ENCODE results near the gene ICOS. TPM values are rescaled to one million over a fixed set of nuclear protein-coding genes. Genes with fewer than 3 reads are reported as not detected.

ICOS gene
- total RNA-seq, 1 donor from 2014 or later = not detected

DNA sequence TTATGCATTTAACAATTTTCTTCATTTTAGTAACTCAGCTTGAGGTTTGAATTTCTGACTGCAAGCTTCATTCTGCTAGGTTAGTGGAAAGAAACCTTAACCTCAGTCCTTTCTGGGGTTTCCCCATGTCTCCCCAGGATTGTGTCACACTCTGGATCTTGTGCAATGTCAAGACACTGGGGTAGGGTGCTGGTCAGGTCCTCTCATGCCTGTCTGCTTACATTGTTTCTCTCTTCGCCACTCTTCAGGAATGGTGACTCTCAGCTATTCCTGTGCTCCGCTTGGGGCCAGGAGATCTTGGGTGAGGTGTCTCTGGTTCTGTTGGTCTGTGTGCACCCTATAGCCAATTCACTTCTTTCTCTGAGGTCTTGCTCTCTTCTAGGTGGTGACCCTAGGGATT lies 45.1 kb upstream of the ICOS start:
- Mint-ChIP-seq H3K9me3 (ENCODE audit: unreplicated experiment) (no peaks in the 10 kb centered on the region), H3K36me3 (ENCODE audit: unreplicated experiment) (no peaks in the 10 kb centered on the region), H3K27me3 (ENCODE audit: unreplicated experiment) (peaks cover 2% of the 10 kb centered on the region), H3K4me1 (ENCODE audit: low read depth, unreplicated experiment) (no peaks in the 10 kb centered on the region), H3K27ac (ENCODE audit: unreplicated experiment) (no peak overlapping the region), H3K4me3 (ENCODE audit: unreplicated experiment) (no peak overlapping the region)
- TF ChIP-seq, protein P1, sequence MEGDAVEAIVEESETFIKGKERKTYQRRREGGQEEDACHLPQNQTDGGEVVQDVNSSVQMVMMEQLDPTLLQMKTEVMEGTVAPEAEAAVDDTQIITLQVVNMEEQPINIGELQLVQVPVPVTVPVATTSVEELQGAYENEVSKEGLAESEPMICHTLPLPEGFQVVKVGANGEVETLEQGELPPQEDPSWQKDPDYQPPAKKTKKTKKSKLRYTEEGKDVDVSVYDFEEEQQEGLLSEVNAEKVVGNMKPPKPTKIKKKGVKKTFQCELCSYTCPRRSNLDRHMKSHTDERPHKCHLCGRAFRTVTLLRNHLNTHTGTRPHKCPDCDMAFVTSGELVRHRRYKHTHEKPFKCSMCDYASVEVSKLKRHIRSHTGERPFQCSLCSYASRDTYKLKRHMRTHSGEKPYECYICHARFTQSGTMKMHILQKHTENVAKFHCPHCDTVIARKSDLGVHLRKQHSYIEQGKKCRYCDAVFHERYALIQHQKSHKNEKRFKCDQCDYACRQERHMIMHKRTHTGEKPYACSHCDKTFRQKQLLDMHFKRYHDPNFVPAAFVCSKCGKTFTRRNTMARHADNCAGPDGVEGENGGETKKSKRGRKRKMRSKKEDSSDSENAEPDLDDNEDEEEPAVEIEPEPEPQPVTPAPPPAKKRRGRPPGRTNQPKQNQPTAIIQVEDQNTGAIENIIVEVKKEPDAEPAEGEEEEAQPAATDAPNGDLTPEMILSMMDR (IDR thresholded peaks at IDR 0.05; ENCODE audit: partially characterized antibody, unreplicated experiment) = no peak
- no peak for DNase-seq

DNA sequence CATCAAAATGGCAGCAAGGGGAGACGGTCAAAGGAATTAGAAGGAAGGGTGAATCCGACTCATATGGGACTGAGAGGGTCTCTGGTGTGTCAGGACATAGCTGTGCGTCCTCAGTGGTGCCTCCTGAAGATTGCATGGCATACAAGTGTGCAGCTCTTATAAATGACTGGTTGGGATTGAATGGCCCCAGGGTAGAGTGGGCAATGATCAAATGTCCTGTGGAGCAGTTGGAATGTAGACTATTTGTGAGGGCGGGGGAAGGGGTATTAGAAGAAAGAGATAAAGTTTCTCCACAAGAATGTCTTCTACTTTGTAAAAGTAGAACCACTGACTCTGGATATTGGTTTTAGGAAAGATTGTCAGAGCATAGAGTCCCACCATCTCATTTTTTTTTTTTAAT lies 44.4 kb upstream of the ICOS start:
- no peak for DNase-seq
- peaks cover 2% of the 10 kb centered on the region for H3K27me3 Mint-ChIP-seq (ENCODE audit: unreplicated experiment)
- no peaks in the 10 kb centered on the region for H3K9me3 Mint-ChIP-seq (ENCODE audit: unreplicated experiment)
- H3K36me3 Mint-ChIP-seq (ENCODE audit: unreplicated experiment) = no peaks in the 10 kb centered on the region
- no peak overlapping the region for H3K4me3 Mint-ChIP-seq (ENCODE audit: unreplicated experiment)
- TF ChIP-seq, protein P1 (IDR thresholded peaks at IDR 0.05; ENCODE audit: partially characterized antibody, unreplicated experiment) = no peak
- H3K4me1 Mint-ChIP-seq (ENCODE audit: low read depth, unreplicated experiment) = no peaks in the 10 kb centered on the region
- no peak overlapping the region for H3K27ac Mint-ChIP-seq (ENCODE audit: unreplicated experiment)

DNA sequence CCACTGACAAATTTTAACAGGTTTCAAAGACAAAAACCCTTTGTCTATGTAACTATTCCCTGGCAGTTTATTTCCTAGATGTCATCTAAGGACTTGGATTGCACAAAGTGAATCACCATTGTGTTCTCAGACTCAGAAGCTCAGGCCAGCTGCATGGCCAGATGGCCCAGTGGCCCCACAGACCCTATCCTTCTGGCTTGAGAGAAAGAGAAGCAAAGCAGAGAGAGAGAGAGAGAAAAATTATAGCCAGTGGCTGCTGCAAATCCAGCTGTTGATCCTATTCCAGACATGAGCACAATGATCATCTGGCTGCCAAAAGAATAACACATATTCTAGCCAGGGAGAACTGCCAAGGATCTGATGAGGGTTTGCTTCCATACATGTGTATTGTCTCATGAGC lies 43.2 kb upstream of the ICOS start:
- H3K36me3 Mint-ChIP-seq (ENCODE audit: unreplicated experiment) = no peaks in the 10 kb centered on the region
- H3K9me3 Mint-ChIP-seq (ENCODE audit: unreplicated experiment) = no peaks in the 10 kb centered on the region
- TF ChIP-seq, protein P1 (IDR thresholded peaks at IDR 0.05; ENCODE audit: partially characterized antibody, unreplicated experiment) = no peak
- no peak for DNase-seq
- H3K4me3 Mint-ChIP-seq (ENCODE audit: unreplicated experiment) = no peak overlapping the region
- H3K27me3 Mint-ChIP-seq (ENCODE audit: unreplicated experiment) = peaks cover 2% of the 10 kb centered on the region
- no peaks in the 10 kb centered on the region for H3K4me1 Mint-ChIP-seq (ENCODE audit: low read depth, unreplicated experiment)
- no peak overlapping the region for H3K27ac Mint-ChIP-seq (ENCODE audit: unreplicated experiment)

DNA sequence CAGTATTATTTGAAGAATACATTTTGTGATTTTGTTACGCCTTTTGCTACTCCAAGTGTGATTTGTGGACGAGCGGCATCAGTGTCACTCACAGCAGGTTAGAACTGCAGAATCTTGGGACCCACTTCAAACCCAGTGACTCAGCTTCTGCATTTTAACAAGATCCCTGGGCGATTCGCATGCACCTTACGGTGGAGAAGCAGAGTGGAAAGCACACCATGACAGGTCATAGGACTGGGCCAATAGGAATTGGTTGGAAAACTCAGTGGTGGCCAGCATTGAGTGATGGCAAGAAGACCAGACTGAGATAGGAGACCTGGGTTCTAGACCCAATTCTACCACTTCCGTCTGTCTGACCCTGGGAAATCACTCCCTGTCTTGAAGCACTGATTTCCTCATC lies 42.7 kb upstream of the ICOS start:
- H3K27ac Mint-ChIP-seq (ENCODE audit: unreplicated experiment) = no peak overlapping the region
- TF ChIP-seq, protein P1 (IDR thresholded peaks at IDR 0.05; ENCODE audit: partially characterized antibody, unreplicated experiment) = no peak
- H3K27me3 Mint-ChIP-seq (ENCODE audit: unreplicated experiment) = peaks cover 2% of the 10 kb centered on the region
- H3K36me3 Mint-ChIP-seq (ENCODE audit: unreplicated experiment) = no peaks in the 10 kb centered on the region
- H3K4me3 Mint-ChIP-seq (ENCODE audit: unreplicated experiment) = no peak overlapping the region
- H3K9me3 Mint-ChIP-seq (ENCODE audit: unreplicated experiment) = no peaks in the 10 kb centered on the region
- no peak for DNase-seq
- no peaks in the 10 kb centered on the region for H3K4me1 Mint-ChIP-seq (ENCODE audit: low read depth, unreplicated experiment)

DNA sequence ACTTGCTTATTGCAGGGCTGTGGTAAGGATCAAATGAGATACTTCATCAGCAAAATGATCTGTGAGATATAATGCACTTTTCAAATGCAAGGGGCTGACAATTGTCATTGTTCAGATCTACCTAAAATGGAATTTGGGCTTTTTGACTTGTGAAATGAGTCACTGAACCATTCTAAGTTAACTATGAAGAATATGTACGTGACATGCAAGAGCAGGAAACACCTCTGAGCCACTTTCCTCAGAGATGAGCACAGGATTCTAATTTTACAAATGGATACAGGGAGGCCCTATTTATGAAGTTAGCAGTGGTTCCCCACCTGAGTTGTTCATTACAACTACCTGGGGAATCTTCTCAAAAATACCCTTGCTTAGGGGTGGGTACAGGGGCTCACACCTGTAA lies 42.3 kb upstream of the ICOS start:
- Mint-ChIP-seq H3K27me3 (ENCODE audit: unreplicated experiment) (peaks cover 2% of the 10 kb centered on the region), H3K36me3 (ENCODE audit: unreplicated experiment) (no peaks in the 10 kb centered on the region), H3K27ac (ENCODE audit: unreplicated experiment) (no peak overlapping the region), H3K9me3 (ENCODE audit: unreplicated experiment) (no peaks in the 10 kb centered on the region), H3K4me3 (ENCODE audit: unreplicated experiment) (no peak overlapping the region), H3K4me1 (ENCODE audit: low read depth, unreplicated experiment) (no peaks in the 10 kb centered on the region)
- TF ChIP-seq, protein P1 (IDR thresholded peaks at IDR 0.05; ENCODE audit: partially characterized antibody, unreplicated experiment) = no peak
- no peak for DNase-seq

All from glutamatergic neuron (in vitro differentiated cells).